Testis (tissue), 3 donors: Measurements from ENCODE around the gene COL25A1. TPM values are rescaled to one million over a fixed set of nuclear protein-coding genes. Genes with fewer than 3 reads are reported as not detected.

Source experiments
- DNase-seq: peaks from one replicate; pipeline ENCODE4 v3.0.0-alpha.2; 2019
- H3K27ac ChIP-seq, 2 donors: fragments of 200-600 bp; sonication (generic); one replicate each; pipeline ENCODE4 v1.5.1; 2019
- H3K27me3 ChIP-seq: fragments of 200-600 bp; sonication (generic); one replicate; pipeline ENCODE4 v1.5.1; 2019
- H3K36me3 ChIP-seq: fragments of 200-600 bp; sonication (generic); one replicate; pipeline ENCODE4 v1.5.1; 2017; ENCODE audit warnings: low read depth; ENCODE audit errors: missing control alignments
- H3K4me1 ChIP-seq: fragments of 200-600 bp; sonication (generic); one replicate; pipeline ENCODE4 v1.5.1; 2019
- H3K4me3 ChIP-seq, 2 donors: fragments of 200-600 bp; sonication (generic); one replicate each; pipeline ENCODE4 v1.5.1; 2017 to 2019
- H3K9me3 ChIP-seq: fragments of 200-600 bp; sonication (generic); one replicate; pipeline ENCODE4 v1.5.1; 2017
- POLR2A ChIP-seq: fragments of 450-650 bp; IDR thresholded peaks from one replicate; pipeline ENCODE4 v1.6.1; 2017; ENCODE audit warnings: antibody characterized with exemption, mild to moderate bottlenecking, moderate library complexity
- WGBS, 2 donors: methylation state at CpG; one replicate each; pipeline ENCODE4 v1.1.5; 2018; 5-methylcytosine and 5-hydroxymethylcytosine counted together
- intact Hi-C: fragments of 100-400 bp; cut with DNase I; formaldehyde crosslinking; loops from one replicate; pipeline ENCODE4 v1.15.1; 2023; ENCODE audit warnings: low total_unique reads
- polyA plus RNA-seq: library from polyadenylated mRNA; stranded (reverse); fragments of 350-450 nt; fragmentation: Illumina TruSeq; extraction: RNeasy Lipid Tissue Mini Kit (QIAGEN cat#74804); gene quantifications from one replicate; pipeline ENCODE4 v1.2.3, GENCODE V29; 2014; ENCODE audit warnings: low read depth, low replicate concordance; ENCODE audit not compliant: insufficient read depth
- total RNA-seq, 2 donors: library from RNA; depleted of rRNA; stranded (reverse); fragments of >200 nt; gene quantifications; one replicate each; pipeline ENCODE4 v1.2.3, GENCODE V29; 2016
- TF ChIP-seq, protein P1 (sequence below), 3 experiments: fragments of 450-650 bp in 2 of 3; fragments of 200-600 bp in 1 of 3; sonication (generic) in 1 of 3; IDR thresholded peaks; one replicate each; pipeline ENCODE4 v1.5.1; 2016 to 2019; ENCODE audit warnings: antibody characterized with exemption in 3 of 3, mild to moderate bottlenecking in 2 of 3, moderate library complexity in 1 of 3

The COL25A1 gene
- total and polyA plus RNA-seq, 3 donors from 2014 or later = 11.7 to 19.2 (median 17.2) TPM

DNA sequence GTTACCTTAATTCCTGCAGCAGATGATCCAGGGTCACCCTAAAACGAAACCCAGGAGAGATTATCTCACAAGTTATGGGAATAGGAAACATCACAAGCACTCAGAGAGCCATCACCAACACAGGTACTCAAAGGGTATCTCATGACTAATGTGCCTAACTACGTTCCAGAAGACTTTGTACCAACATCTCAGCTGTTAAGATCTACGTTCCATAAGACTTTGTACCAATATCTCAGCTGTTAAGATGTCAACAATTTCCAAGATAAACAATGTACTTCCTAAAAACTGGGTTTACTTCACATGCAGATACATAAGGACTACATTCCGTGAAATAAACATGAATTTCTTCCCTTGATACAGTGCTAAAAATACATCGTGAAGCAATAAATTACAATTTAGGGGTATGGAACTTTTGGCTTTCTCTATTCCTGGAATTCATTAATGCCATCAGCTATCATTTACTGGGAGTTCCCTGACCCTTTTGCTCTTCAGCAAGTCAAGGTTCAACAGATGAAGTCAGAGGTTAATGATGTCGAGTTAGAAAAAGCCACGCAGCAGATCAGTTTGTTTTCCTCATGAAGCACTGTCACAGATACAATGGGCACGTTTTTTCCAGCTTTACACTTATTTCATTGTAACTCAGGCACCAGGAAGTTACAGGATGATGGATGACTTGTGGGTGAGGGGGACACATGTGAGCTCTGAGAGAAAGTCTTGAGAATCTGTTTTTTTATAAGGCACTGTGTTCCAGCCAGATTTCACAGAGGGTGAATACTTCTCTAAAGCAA is 412.6 kb downstream of the COL25A1 start:
- Histone ChIP-seq H3K4me3 (no peak overlapping the region), H3K27me3 (no peaks in the 10 kb centered on the region), H3K27ac (no peak overlapping the region), H3K9me3 (no peaks in the 10 kb centered on the region), H3K4me1 (no peaks in the 10 kb centered on the region), H3K36me3 (no peaks in the 10 kb centered on the region)
- WGBS, 2 donors = 65 to 66% methylated on average over 8 of the region's 8 CpGs
- TF ChIP-seq, protein P1, sequence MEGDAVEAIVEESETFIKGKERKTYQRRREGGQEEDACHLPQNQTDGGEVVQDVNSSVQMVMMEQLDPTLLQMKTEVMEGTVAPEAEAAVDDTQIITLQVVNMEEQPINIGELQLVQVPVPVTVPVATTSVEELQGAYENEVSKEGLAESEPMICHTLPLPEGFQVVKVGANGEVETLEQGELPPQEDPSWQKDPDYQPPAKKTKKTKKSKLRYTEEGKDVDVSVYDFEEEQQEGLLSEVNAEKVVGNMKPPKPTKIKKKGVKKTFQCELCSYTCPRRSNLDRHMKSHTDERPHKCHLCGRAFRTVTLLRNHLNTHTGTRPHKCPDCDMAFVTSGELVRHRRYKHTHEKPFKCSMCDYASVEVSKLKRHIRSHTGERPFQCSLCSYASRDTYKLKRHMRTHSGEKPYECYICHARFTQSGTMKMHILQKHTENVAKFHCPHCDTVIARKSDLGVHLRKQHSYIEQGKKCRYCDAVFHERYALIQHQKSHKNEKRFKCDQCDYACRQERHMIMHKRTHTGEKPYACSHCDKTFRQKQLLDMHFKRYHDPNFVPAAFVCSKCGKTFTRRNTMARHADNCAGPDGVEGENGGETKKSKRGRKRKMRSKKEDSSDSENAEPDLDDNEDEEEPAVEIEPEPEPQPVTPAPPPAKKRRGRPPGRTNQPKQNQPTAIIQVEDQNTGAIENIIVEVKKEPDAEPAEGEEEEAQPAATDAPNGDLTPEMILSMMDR (IDR thresholded peaks at IDR 0.05) = no peak
- TF ChIP-seq POLR2A = no peak
- intact Hi-C loops = no loop called here
- no peak for DNase-seq

DNA sequence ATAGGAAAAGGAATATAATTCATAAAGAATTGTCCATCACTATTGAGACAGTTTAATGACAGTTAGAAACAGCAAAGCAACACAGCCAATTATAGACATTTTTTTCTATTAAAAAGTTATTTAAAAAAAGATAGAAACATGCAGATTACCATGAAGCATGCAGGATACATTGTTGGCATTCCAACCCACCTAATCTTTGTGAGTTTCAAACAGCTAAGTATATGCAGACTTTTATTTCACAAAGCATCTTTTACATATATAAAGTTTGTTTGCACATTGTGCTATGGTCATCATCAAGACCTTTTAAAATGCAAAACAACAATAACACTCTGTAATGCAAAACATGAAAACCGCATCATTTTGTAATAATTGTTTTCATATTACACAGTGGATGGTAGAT is 413.7 kb downstream of the COL25A1 start:
- 82 to 93% methylated on average over 1 of the region's 1 CpG for WGBS, 2 donors
- H3K27ac ChIP-seq = no peak overlapping the region
- no peaks in the 10 kb centered on the region for H3K36me3 ChIP-seq
- intact Hi-C loops = no loop called here
- no peak for TF ChIP-seq POLR2A
- TF ChIP-seq, protein P1 (IDR thresholded peaks at IDR 0.05) = no peak
- H3K27me3 ChIP-seq = no peaks in the 10 kb centered on the region
- no peak overlapping the region for H3K4me3 ChIP-seq
- H3K4me1 ChIP-seq = no peaks in the 10 kb centered on the region
- no peaks in the 10 kb centered on the region for H3K9me3 ChIP-seq
- no peak for DNase-seq

DNA sequence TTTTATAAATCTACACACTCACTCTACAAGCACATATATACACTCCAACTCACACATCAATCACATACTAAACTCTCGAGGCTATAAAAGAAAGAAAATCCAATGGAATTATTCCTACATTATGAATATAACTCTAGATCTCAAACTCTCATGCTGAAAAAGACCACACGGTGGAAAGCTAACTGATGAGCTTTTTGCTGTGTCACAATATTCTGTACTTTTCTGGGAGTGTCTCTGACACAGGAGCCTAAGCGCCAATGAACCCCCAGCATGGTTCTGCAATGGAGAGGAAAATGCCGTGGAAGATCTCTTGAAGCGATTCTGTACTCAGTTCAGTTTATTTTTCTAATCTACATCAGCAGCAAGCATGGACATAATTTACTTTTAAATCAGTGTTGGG is 415.4 kb downstream of the COL25A1 start:
- H3K4me3 ChIP-seq = no peak overlapping the region
- H3K27me3 ChIP-seq = no peaks in the 10 kb centered on the region
- H3K9me3 ChIP-seq = no peaks in the 10 kb centered on the region
- no peak overlapping the region for H3K27ac ChIP-seq
- WGBS, 2 donors = 54 to 57% methylated on average over 5 of the region's 5 CpGs
- intact Hi-C loops = no loop called here
- H3K4me1 ChIP-seq = no peaks in the 10 kb centered on the region
- H3K36me3 ChIP-seq = no peaks in the 10 kb centered on the region
- DNase-seq = no peak
- no peak for TF ChIP-seq POLR2A
- TF ChIP-seq, protein P1 (IDR thresholded peaks at IDR 0.05) = no peak

DNA sequence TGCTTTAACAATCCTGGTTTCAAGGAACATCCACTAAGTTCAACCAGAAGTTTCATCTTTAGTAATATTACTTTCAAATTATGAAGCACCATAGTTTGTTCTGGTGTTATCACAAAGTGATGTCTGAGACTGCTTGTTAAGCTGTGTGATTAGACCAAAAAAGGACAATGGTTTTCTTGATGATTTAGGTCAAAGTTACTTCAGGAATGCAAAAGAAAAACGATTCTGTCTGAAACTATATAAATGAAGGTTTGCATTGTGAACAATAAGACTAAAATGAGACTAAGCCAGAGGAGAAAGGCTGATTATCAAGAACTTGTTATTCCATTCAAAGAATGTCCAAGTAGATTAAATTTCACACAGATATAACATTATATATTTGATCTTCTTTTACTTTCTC is 417.2 kb downstream of the COL25A1 start:
- 15 to 23% methylated on average over 1 of the region's 1 CpG for WGBS, 2 donors
- Histone ChIP-seq H3K9me3 (no peaks in the 10 kb centered on the region), H3K4me3 (no peak overlapping the region), H3K4me1 (no peaks in the 10 kb centered on the region), H3K27ac (no peak overlapping the region), H3K36me3 (no peaks in the 10 kb centered on the region), H3K27me3 (no peaks in the 10 kb centered on the region)
- intact Hi-C loops = no loop called here
- no peak for DNase-seq
- no peak for TF ChIP-seq POLR2A
- TF ChIP-seq, protein P1 (IDR thresholded peaks at IDR 0.05) = no peak

DNA sequence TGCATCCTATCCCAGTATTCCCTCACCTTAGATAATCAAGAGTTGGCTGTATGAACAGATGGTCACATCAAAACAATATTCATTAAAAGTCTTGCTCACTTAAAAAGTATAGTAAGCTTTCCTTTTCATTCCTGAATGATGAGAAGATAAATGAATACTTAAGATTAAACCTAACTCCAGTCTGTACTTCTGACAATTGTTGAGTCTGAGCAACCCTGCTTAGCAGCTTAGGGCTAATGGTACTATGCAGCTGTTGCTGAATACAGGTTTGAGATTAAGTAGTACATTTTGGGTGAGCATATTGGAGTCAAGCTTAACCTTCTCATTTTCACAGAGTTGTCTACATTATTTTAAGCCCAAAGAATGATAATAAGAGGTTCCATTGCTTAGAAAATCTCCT is 417.9 kb downstream of the COL25A1 start:
- no peak overlapping the region for H3K27ac ChIP-seq
- no peak for DNase-seq
- H3K36me3 ChIP-seq = no peaks in the 10 kb centered on the region
- TF ChIP-seq, protein P1 (IDR thresholded peaks at IDR 0.05) = no peak
- TF ChIP-seq POLR2A = no peak
- no peaks in the 10 kb centered on the region for H3K27me3 ChIP-seq
- H3K9me3 ChIP-seq = no peaks in the 10 kb centered on the region
- no peaks in the 10 kb centered on the region for H3K4me1 ChIP-seq
- no peak overlapping the region for H3K4me3 ChIP-seq
- intact Hi-C loops = no loop called here
